HCT116 (cell line): ENCODE measurements around the gene PIP4K2A. TPM values are rescaled to one million over a fixed set of nuclear protein-coding genes. Genes with fewer than 3 reads are reported as not detected.

Experiments
- ATAC-seq: fragments of 200-7000 bp; cut with Tn5 transposase; 2 replicates; pipeline ENCODE4 v1.9.1; 2020; ENCODE audit warnings: mild to moderate bottlenecking, moderate library complexity
- BruUV-seq: library from RNA; stranded (reverse); fragments of 400-500 nt; replicated peaks from 2 replicates; lab custom pipeline; 2021; lab: Mats Ljungman, UMichigan
- CTCF ChIA-PET: fragments of 300-600 bp; sonication (Branson Sonifier 250); formaldehyde crosslinking; loops from one replicate; lab custom pipeline; 2021; ENCODE audit warnings: antibody characterized with exemption; lab: Charles Lee
- POLR2A ChIA-PET: fragments of 300-600, 350-600 bp; sonication (Branson Sonifier 250); formaldehyde crosslinking; loops from one replicate; lab custom pipeline; 2021; ENCODE audit warnings: antibody characterized with exemption; lab: Charles Lee
- RAD21 ChIA-PET, 2 experiments: fragments of 300-600 bp; sonication (Branson Sonifier 250); formaldehyde crosslinking; loops; one replicate each; lab custom pipeline; 2023; ENCODE audit warnings: low total read pairs in 2 of 2; ENCODE audit not compliant: uncharacterized antibody in 2 of 2, unreplicated experiment in 2 of 2, low non-redundant PET in 1 of 2; lab: Charles Lee
- DNase-seq: peaks from one replicate; pipeline ENCODE4 v3.0.0-alpha.2; 2010; ENCODE audit warnings: low read depth, low spot score
- H2AFZ ChIP-seq: fragments of 200-600 bp; shearing (Covaris generic), sonication (generic); 2 replicates; pipeline ENCODE4 v1.6.1; 2017; ENCODE audit warnings: low read depth, mixed run types, mixed read lengths, antibody characterized with exemption, low read length; ENCODE audit not compliant: poor library complexity, severe bottlenecking
- H3K27ac ChIP-seq: 2 replicates; pipeline ENCODE4 v1.5.1; 2012; ENCODE audit warnings: low read depth, low read length
- H3K27me3 ChIP-seq: fragments of 200-600 bp; sonication (generic); 2 replicates; pipeline ENCODE4 v1.6.1; 2016; ENCODE audit warnings: mixed run types, low read length, mixed read lengths; ENCODE audit not compliant: insufficient read depth
- H3K36me3 ChIP-seq, 2 experiments: fragments of 200-500 bp in 1 of 2; fragments of 200-600 bp in 1 of 2; sonication (Bioruptor generic) in 1 of 2; sonication (generic) in 1 of 2; 2 replicates each; pipeline versions ENCODE4 v1.5.1 to v1.6.1; 2014 to 2016; ENCODE audit warnings: low read length in 2 of 2, inconsistent platforms in 1 of 2, mixed read lengths in 1 of 2, mixed run types in 1 of 2; ENCODE audit not compliant: insufficient read depth in 2 of 2, control insufficient read depth in 1 of 2
- H3K4me1 ChIP-seq, 2 experiments: fragments of 200-600 bp in 1 of 2; sonication (generic) in 1 of 2; 2 replicates each; pipeline versions ENCODE4 v1.5.1 to v1.6.1; 2012 to 2017; ENCODE audit warnings: low read length in 2 of 2, inconsistent platforms in 1 of 2, mild to moderate bottlenecking in 1 of 2, mixed read lengths in 1 of 2, mixed run types in 1 of 2, moderate library complexity in 1 of 2; ENCODE audit not compliant: insufficient read depth in 2 of 2, control insufficient read depth in 1 of 2
- H3K4me2 ChIP-seq: fragments of 200-600 bp; sonication (generic); 2 replicates; pipeline ENCODE4 v1.6.1; 2017; ENCODE audit warnings: mixed run types, low read length, mixed read lengths
- H3K4me3 ChIP-seq, 2 experiments: fragments of 200-600 bp in 1 of 2; sonication (generic) in 1 of 2; replicated peaks in 1 of 2; 2 replicates each; pipeline ENCODE4 v1.5.1; 2011 to 2016; ENCODE audit warnings: low read length in 2 of 2, control low read depth in 1 of 2, low read depth in 1 of 2, mild to moderate bottlenecking in 1 of 2, mixed read lengths in 1 of 2, mixed run types in 1 of 2
- H3K79me2 ChIP-seq: fragments of 200-600 bp; sonication (generic); 2 replicates; pipeline ENCODE4 v1.6.1; 2017; ENCODE audit warnings: mild to moderate bottlenecking, mixed run types, low read length, moderate library complexity, mixed read lengths; ENCODE audit not compliant: insufficient read depth
- H3K9ac ChIP-seq: fragments of 200-600 bp; sonication (generic); 2 replicates; pipeline ENCODE4 v1.6.1; 2016; ENCODE audit warnings: low read length, mixed read lengths
- H3K9me2 ChIP-seq: fragments of 200-600 bp; sonication (generic), shearing (Covaris generic); 2 replicates; pipeline ENCODE4 v1.6.1; 2017; ENCODE audit warnings: mixed run types, mild to moderate bottlenecking, moderate library complexity; ENCODE audit not compliant: insufficient read depth
- H3K9me3 ChIP-seq, 2 experiments: fragments of 200-500 bp in 1 of 2; fragments of 200-600 bp in 1 of 2; sonication (Bioruptor generic) in 1 of 2; sonication (generic) in 1 of 2; 2 replicates each; pipeline ENCODE4 v1.6.1; 2014 to 2017; ENCODE audit warnings: low read length in 2 of 2, mixed read lengths in 2 of 2, inconsistent platforms in 1 of 2, low read depth in 1 of 2, mild to moderate bottlenecking in 1 of 2, mixed run types in 1 of 2, moderate library complexity in 1 of 2; ENCODE audit not compliant: control insufficient read depth in 1 of 2, insufficient read depth in 1 of 2
- H4K20me1 ChIP-seq: fragments of 200-600 bp; sonication (generic), shearing (Covaris generic); 2 replicates; pipeline ENCODE4 v1.6.1; 2017; ENCODE audit warnings: mixed run types, mild to moderate bottlenecking, moderate library complexity; ENCODE audit not compliant: insufficient read depth
- FOSL1 ChIP-seq: IDR thresholded peaks from 2 replicates; pipeline ENCODE4 v1.6.1; 2012; ENCODE audit warnings: low read depth
- SIN3A ChIP-seq: IDR thresholded peaks from 2 replicates; pipeline ENCODE4 v1.6.1; 2012; ENCODE audit warnings: low read depth
- SRF ChIP-seq: IDR thresholded peaks from 2 replicates; pipeline ENCODE4 v1.6.1; 2012; ENCODE audit warnings: low read depth
- YY1 ChIP-seq: IDR thresholded peaks from 2 replicates; pipeline ENCODE4 v1.6.1; 2011; ENCODE audit warnings: low read length, low read depth, moderate library complexity, mild to moderate bottlenecking; ENCODE audit not compliant: insufficient replicate concordance; ENCODE audit errors: extremely low read depth
- intact Hi-C: fragments of 100-400 bp; cut with micrococcal nuclease; formaldehyde crosslinking; loops from 2 replicates; pipeline ENCODE4 v1.10.0; 2022
- total RNA-seq: library from RNA; stranded (reverse); gene quantifications from one replicate; pipeline ENCODE4 v1.2.1, GENCODE V29; 2021; ENCODE audit not compliant: unreplicated experiment
- TF ChIP-seq, protein P1 (sequence below): IDR thresholded peaks from 2 replicates; pipeline ENCODE4 v1.6.1; 2012; ENCODE audit warnings: low read depth
- TF ChIP-seq, protein P2 (sequence below): IDR thresholded peaks from 2 replicates; pipeline ENCODE4 v1.6.1; 2012
- TF ChIP-seq, protein P3 (sequence below): IDR thresholded peaks from 2 replicates; pipeline ENCODE4 v1.6.1; 2012
- TF ChIP-seq, protein P4 (sequence below): IDR thresholded peaks from 2 replicates; pipeline ENCODE4 v1.6.1; 2011; ENCODE audit warnings: mild to moderate bottlenecking, low read length, moderate library complexity; ENCODE audit not compliant: insufficient replicate concordance; ENCODE audit errors: extremely low read depth

Gene PIP4K2A
- total RNA-seq, 1 experiment from 2014 or later: 41.9 TPM

DNA sequence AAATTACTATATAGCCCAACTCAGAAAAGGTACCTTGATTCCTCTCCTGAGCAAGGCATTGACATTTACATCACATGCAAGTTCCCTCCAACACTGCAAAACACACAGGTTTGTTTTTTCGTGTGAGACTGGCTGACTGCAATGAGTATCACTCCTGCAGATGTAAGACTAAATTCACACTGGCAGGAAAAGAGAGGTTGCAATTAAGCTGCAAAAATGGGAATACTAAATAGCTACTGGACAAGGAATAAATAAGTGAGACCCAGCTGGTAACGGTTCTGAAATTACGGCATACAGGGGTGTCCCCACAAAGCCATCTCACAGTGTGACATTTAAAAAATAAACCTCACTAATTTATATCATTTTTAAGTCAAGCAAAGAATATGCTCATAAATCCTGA is 97.3 kb downstream of the PIP4K2A start:
- peaks cover 69 to 75% of the 10 kb centered on the region in 2 experiments for H3K4me1 ChIP-seq
- H3K9me2 ChIP-seq: no peaks in the 10 kb centered on the region
- ChIA-PET CTCF (interaction anchor here (2.0 kb wide), 1 partner anchor 372 kb away, joined by 5 read pairs; no protein-coding TSS in a partner anchor), RAD21 (no interaction called here), POLR2A (no interaction called here)
- H2AFZ ChIP-seq: no peak overlapping the region
- H3K27me3 ChIP-seq: no peaks in the 10 kb centered on the region
- H3K4me2 ChIP-seq: peak overlapping the region; percentile 84
- H3K9ac ChIP-seq: peak overlapping the region; percentile 67
- H3K9me3 ChIP-seq: no peaks in the 10 kb centered on the region
- peaks cover 94% of the 10 kb centered on the region for H3K79me2 ChIP-seq
- BruUV-seq: no TSS peak
- H4K20me1 ChIP-seq: no peaks in the 10 kb centered on the region
- H3K27ac ChIP-seq: peak overlapping the region; percentile 85; the same call in 1 of the 2 replicates
- H3K4me3 ChIP-seq: peak overlapping the region in 1 of 2 experiments; percentile 22; a peak in 1 of 4 replicates
- no peak for DNase-seq
- intact Hi-C loops: no loop called here
- ATAC-seq: no peak
- no peaks in the 10 kb centered on the region for H3K36me3 ChIP-seq
- TF ChIP-seq YY1 (no peak), FOSL1 (no peak), SIN3A (no peak), SRF (no peak)
- TF ChIP-seq, protein P1, sequence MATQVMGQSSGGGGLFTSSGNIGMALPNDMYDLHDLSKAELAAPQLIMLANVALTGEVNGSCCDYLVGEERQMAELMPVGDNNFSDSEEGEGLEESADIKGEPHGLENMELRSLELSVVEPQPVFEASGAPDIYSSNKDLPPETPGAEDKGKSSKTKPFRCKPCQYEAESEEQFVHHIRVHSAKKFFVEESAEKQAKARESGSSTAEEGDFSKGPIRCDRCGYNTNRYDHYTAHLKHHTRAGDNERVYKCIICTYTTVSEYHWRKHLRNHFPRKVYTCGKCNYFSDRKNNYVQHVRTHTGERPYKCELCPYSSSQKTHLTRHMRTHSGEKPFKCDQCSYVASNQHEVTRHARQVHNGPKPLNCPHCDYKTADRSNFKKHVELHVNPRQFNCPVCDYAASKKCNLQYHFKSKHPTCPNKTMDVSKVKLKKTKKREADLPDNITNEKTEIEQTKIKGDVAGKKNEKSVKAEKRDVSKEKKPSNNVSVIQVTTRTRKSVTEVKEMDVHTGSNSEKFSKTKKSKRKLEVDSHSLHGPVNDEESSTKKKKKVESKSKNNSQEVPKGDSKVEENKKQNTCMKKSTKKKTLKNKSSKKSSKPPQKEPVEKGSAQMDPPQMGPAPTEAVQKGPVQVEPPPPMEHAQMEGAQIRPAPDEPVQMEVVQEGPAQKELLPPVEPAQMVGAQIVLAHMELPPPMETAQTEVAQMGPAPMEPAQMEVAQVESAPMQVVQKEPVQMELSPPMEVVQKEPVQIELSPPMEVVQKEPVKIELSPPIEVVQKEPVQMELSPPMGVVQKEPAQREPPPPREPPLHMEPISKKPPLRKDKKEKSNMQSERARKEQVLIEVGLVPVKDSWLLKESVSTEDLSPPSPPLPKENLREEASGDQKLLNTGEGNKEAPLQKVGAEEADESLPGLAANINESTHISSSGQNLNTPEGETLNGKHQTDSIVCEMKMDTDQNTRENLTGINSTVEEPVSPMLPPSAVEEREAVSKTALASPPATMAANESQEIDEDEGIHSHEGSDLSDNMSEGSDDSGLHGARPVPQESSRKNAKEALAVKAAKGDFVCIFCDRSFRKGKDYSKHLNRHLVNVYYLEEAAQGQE: no peak
- TF ChIP-seq, protein P2, sequence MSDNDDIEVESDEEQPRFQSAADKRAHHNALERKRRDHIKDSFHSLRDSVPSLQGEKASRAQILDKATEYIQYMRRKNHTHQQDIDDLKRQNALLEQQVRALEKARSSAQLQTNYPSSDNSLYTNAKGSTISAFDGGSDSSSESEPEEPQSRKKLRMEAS: no peak
- TF ChIP-seq, protein P3, sequence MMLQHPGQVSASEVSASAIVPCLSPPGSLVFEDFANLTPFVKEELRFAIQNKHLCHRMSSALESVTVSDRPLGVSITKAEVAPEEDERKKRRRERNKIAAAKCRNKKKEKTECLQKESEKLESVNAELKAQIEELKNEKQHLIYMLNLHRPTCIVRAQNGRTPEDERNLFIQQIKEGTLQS: no peak
- TF ChIP-seq, protein P4, sequence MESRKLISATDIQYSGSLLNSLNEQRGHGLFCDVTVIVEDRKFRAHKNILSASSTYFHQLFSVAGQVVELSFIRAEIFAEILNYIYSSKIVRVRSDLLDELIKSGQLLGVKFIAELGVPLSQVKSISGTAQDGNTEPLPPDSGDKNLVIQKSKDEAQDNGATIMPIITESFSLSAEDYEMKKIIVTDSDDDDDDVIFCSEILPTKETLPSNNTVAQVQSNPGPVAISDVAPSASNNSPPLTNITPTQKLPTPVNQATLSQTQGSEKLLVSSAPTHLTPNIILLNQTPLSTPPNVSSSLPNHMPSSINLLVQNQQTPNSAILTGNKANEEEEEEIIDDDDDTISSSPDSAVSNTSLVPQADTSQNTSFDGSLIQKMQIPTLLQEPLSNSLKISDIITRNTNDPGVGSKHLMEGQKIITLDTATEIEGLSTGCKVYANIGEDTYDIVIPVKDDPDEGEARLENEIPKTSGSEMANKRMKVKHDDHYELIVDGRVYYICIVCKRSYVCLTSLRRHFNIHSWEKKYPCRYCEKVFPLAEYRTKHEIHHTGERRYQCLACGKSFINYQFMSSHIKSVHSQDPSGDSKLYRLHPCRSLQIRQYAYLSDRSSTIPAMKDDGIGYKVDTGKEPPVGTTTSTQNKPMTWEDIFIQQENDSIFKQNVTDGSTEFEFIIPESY: no peak
- TF ChIP-seq, all 23 proteins: peak for 0
